Hepatocyte (in vitro differentiated cells): ENCODE results near the gene MINAR2. TPM values are rescaled to one million over a fixed set of nuclear protein-coding genes. Genes with fewer than 3 reads are reported as not detected.

ENCODE experiments used
- DNase-seq: peaks from one replicate; pipeline ENCODE4 v3.0.0-alpha.2; 2016; ENCODE audit warnings: low spot score
- H2AFZ ChIP-seq: fragments of 200-600 bp; sonication (generic); 2 replicates; pipeline ENCODE4 v1.6.0; 2016; ENCODE audit warnings: antibody characterized with exemption, mild to moderate bottlenecking
- H3K27ac ChIP-seq: fragments of 200-600 bp; sonication (generic); 2 replicates; pipeline ENCODE4 v1.5.1; 2016; ENCODE audit warnings: mild to moderate bottlenecking
- H3K27me3 ChIP-seq: fragments of 200-600 bp; sonication (generic); 2 replicates; pipeline ENCODE4 v1.6.1; 2016
- H3K36me3 ChIP-seq: fragments of 200-600 bp; sonication (generic); replicated peaks from 2 replicates; pipeline ENCODE4 v1.5.1; 2016; ENCODE audit warnings: low read depth; ENCODE audit not compliant: insufficient read depth
- H3K4me1 ChIP-seq: fragments of 200-600 bp; sonication (generic); 2 replicates; pipeline ENCODE4 v1.5.1; 2016; ENCODE audit warnings: mild to moderate bottlenecking, moderate library complexity; ENCODE audit not compliant: insufficient read depth
- H3K4me2 ChIP-seq: fragments of 200-600 bp; sonication (generic); 2 replicates; pipeline ENCODE4 v1.6.0; 2016
- H3K4me3 ChIP-seq: fragments of 200-600 bp; sonication (generic); 2 replicates; pipeline ENCODE4 v1.5.1; 2016; ENCODE audit warnings: mild to moderate bottlenecking
- H3K79me2 ChIP-seq: fragments of 200-600 bp; sonication (generic); 2 replicates; pipeline ENCODE4 v1.6.0; 2017; ENCODE audit warnings: mild to moderate bottlenecking
- H3K9me2 ChIP-seq: fragments of 200-600 bp; sonication (generic); replicated peaks from 2 replicates; pipeline ENCODE4 v1.6.0; 2017; ENCODE audit warnings: mild to moderate bottlenecking; ENCODE audit not compliant: insufficient read depth
- H3K9me3 ChIP-seq: fragments of 200-600 bp; sonication (generic); 2 replicates; pipeline ENCODE4 v1.5.1; 2016; ENCODE audit warnings: low read depth, mild to moderate bottlenecking
- H4K20me1 ChIP-seq: fragments of 200-600 bp; sonication (generic); 2 replicates; pipeline ENCODE4 v1.6.0; 2016; ENCODE audit warnings: mild to moderate bottlenecking; ENCODE audit not compliant: insufficient read depth, poor library complexity, severe bottlenecking
- CTCF ChIP-seq: fragments of 200-600 bp; sonication (generic); IDR thresholded peaks from 2 replicates; pipeline ENCODE4 v1.5.1; 2016; ENCODE audit warnings: antibody characterized with exemption, mild to moderate bottlenecking; ENCODE audit not compliant: poor library complexity
- EZH2 ChIP-seq: fragments of 200-600 bp; sonication (generic); IDR thresholded peaks from 2 replicates; pipeline ENCODE4 v1.6.1; 2016; ENCODE audit warnings: antibody characterized with exemption, mild to moderate bottlenecking, borderline replicate concordance
- EZH2phosphoT487 ChIP-seq: fragments of 200-600 bp; sonication (generic); IDR thresholded peaks from one replicate; pipeline ENCODE4 v1.6.1; 2018; ENCODE audit warnings: antibody characterized with exemption, mild to moderate bottlenecking, low read depth, moderate library complexity; ENCODE audit not compliant: unreplicated experiment, severe bottlenecking
- WGBS: methylation state at CpG from one replicate; pipeline ENCODE4 v1.1.6; 2016; ENCODE audit warnings: low lambda C conversion rate; ENCODE audit errors: missing lambda C conversion rate; 5-methylcytosine and 5-hydroxymethylcytosine counted together
- polyA plus RNA-seq: library from polyadenylated mRNA; unstranded; fragments of >200 nt; fragmentation: Nextera tagmentation; extraction: Ambion mirVana; gene quantifications from 2 replicates; pipeline ENCODE4 v1.2.1, GENCODE V29; 2016
- total RNA-seq: library from RNA; depleted of rRNA; stranded (reverse); fragments of >200 nt; gene quantifications from 2 replicates; pipeline ENCODE4 v1.2.3, GENCODE V29; 2014

MINAR2 gene
- total and polyA plus RNA-seq, 2 experiments from 2014 or later = 0.08 TPM; not detected in 1

GRCh38 chr5:129766798-129767197 is 18.9 kb downstream of the MINAR2 start:
- Histone ChIP-seq H3K79me2 (no peaks in the 10 kb centered on the region), H3K4me2 (no peak overlapping the region), H3K9me3 (no peaks in the 10 kb centered on the region), H3K4me1 (no peaks in the 10 kb centered on the region), H3K36me3 (no peaks in the 10 kb centered on the region), H3K9me2 (no peaks in the 10 kb centered on the region), H4K20me1 (no peaks in the 10 kb centered on the region), H3K4me3 (no peak overlapping the region), H3K27ac (no peak overlapping the region), H2AFZ (no peak overlapping the region), H3K27me3 (no peaks in the 10 kb centered on the region)
- no peak for DNase-seq
- WGBS = 77% methylated on average over 2 of the region's 2 CpGs
- TF ChIP-seq EZH2 = no peak
- TF ChIP-seq CTCF = no peak
- TF ChIP-seq EZH2phosphoT487 = no peak

GRCh38 chr5:129767927-129768380 is 20.1 kb downstream of the MINAR2 start:
- Histone ChIP-seq H4K20me1 (no peaks in the 10 kb centered on the region), H3K4me2 (peak overlapping the region; percentile 54), H3K27me3 (no peaks in the 10 kb centered on the region), H3K4me3 (no peak overlapping the region), H3K9me2 (no peaks in the 10 kb centered on the region), H3K79me2 (no peaks in the 10 kb centered on the region), H3K4me1 (no peaks in the 10 kb centered on the region), H2AFZ (no peak overlapping the region), H3K27ac (no peak overlapping the region), H3K36me3 (no peaks in the 10 kb centered on the region), H3K9me3 (no peaks in the 10 kb centered on the region)
- WGBS = 0% methylated on average over 3 of the region's 3 CpGs
- DNase-seq = peak; percentile 94
- TF ChIP-seq CTCF = peak; percentile 100
- TF ChIP-seq EZH2phosphoT487 = no peak
- TF ChIP-seq EZH2 = no peak

- WGBS = 49% methylated on average over 6 of the region's 6 CpGs
- TF ChIP-seq EZH2phosphoT487 (no peak), EZH2 (no peak), CTCF (no peak)
- DNase-seq = no peak
These were observed 20.8 kb downstream of the MINAR2 start for GRCh38 chr5:129768735-129769134.

More at GRCh38 chr5:129768735-129769134, 20.8 kb downstream of the MINAR2 start:
- Histone ChIP-seq H3K4me1 (no peaks in the 10 kb centered on the region), H3K27me3 (no peaks in the 10 kb centered on the region), H4K20me1 (no peaks in the 10 kb centered on the region), H3K4me3 (no peak overlapping the region), H3K36me3 (no peaks in the 10 kb centered on the region), H3K27ac (no peak overlapping the region), H3K9me2 (no peaks in the 10 kb centered on the region), H3K4me2 (peak overlapping the region; percentile 26), H2AFZ (peak overlapping the region; percentile 36), H3K9me3 (no peaks in the 10 kb centered on the region), H3K79me2 (no peaks in the 10 kb centered on the region)
